Esophagus muscularis mucosa (tissue), 3 donors: ENCODE results near the gene SHC1.

Experiments
- POLR2A ChIP-seq: fragments of 450-650 bp; IDR thresholded peaks from one replicate; pipeline ENCODE4 v1.6.1; 2017; ENCODE audit warnings: antibody characterized with exemption, moderate library complexity, mild to moderate bottlenecking, low read depth
- POLR2AphosphoS5 ChIP-seq, 2 donors: sonication (generic); formaldehyde crosslinking; IDR thresholded peaks; one replicate each; pipeline ENCODE4 v1.6.1; 2017; ENCODE audit warnings: antibody characterized with exemption in 2 of 2
- TF ChIP-seq, protein P1 (sequence below), 3 experiments: fragments of 200-600 bp in 2 of 3; fragments of 450-650 bp in 1 of 3; sonication (generic) in 2 of 3; IDR thresholded peaks; one replicate each; pipeline ENCODE4 v1.5.1; 2017 to 2019; ENCODE audit warnings: antibody characterized with exemption in 3 of 3, mild to moderate bottlenecking in 2 of 3, moderate library complexity in 1 of 3

- TF ChIP-seq, protein P1, sequence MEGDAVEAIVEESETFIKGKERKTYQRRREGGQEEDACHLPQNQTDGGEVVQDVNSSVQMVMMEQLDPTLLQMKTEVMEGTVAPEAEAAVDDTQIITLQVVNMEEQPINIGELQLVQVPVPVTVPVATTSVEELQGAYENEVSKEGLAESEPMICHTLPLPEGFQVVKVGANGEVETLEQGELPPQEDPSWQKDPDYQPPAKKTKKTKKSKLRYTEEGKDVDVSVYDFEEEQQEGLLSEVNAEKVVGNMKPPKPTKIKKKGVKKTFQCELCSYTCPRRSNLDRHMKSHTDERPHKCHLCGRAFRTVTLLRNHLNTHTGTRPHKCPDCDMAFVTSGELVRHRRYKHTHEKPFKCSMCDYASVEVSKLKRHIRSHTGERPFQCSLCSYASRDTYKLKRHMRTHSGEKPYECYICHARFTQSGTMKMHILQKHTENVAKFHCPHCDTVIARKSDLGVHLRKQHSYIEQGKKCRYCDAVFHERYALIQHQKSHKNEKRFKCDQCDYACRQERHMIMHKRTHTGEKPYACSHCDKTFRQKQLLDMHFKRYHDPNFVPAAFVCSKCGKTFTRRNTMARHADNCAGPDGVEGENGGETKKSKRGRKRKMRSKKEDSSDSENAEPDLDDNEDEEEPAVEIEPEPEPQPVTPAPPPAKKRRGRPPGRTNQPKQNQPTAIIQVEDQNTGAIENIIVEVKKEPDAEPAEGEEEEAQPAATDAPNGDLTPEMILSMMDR (IDR thresholded peaks at IDR 0.05): no peak
- TF ChIP-seq POLR2A (no peak), POLR2AphosphoS5 (IDR thresholded peaks at IDR 0.05) (no peak)
Observed at GRCh38 chr1:154994591-154994990, 24.0 kb upstream of the SHC1 start.
